ENCODE data around the gene DPT. TPM values are rescaled to one million over a fixed set of nuclear protein-coding genes. Genes with fewer than 3 reads are reported as not detected.

Gene DPT
- total RNA-seq, 4 donors from 2014 or later = 0.34 to 65.8 (median 3.4) TPM

DNA sequence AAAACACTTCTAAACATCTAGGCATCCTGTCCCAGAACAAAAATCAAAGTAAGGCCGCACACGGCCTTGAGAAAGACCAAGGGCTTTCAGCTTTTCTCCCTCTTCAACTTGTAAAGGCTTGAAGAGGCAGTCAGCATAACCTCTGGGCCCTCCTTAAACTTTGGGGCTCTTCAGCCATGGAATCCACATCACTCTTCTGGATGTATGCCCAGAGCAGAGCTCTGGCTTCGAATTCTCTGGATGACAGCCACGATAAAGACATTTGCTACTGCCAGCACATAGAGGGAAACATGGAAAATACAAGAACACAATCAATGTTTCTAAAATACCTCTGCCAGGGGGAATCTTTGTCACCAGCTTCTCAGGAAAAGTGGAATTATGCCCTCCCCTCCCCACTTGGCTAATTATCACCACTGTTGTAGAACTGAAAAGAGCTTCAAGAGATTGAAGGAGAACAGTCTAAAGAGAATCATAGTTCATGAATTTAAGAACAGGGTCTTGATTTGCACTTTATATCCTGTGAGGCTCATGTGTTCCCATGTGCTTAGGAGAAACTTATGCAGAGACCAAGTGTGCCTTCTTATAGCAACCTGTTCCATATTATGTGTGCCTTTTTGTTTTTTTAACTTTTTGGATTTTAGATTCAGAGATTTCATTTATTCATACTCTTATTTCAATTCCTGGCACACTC lies 39.0 kb upstream of the DPT start:
- no peak for TF ChIP-seq POLR2A (IDR thresholded peaks at IDR 0.05)
- TF ChIP-seq, protein P1, sequence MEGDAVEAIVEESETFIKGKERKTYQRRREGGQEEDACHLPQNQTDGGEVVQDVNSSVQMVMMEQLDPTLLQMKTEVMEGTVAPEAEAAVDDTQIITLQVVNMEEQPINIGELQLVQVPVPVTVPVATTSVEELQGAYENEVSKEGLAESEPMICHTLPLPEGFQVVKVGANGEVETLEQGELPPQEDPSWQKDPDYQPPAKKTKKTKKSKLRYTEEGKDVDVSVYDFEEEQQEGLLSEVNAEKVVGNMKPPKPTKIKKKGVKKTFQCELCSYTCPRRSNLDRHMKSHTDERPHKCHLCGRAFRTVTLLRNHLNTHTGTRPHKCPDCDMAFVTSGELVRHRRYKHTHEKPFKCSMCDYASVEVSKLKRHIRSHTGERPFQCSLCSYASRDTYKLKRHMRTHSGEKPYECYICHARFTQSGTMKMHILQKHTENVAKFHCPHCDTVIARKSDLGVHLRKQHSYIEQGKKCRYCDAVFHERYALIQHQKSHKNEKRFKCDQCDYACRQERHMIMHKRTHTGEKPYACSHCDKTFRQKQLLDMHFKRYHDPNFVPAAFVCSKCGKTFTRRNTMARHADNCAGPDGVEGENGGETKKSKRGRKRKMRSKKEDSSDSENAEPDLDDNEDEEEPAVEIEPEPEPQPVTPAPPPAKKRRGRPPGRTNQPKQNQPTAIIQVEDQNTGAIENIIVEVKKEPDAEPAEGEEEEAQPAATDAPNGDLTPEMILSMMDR (IDR thresholded peaks at IDR 0.05) = no peak
- Histone ChIP-seq H3K27me3 (no peaks in the 10 kb centered on the region), H3K9me3 (no peaks in the 10 kb centered on the region), H3K27ac (peak overlapping the region in 2 of 4 donors; percentile 9 to 10), H3K4me1 (peaks cover 0 to 22% (median 5%) of the 10 kb centered on the region in 3 donors), H3K4me3 (no peak overlapping the region), H3K36me3 (no peaks in the 10 kb centered on the region)
- intact Hi-C loops (cut with DNase I) = no loop called here
- no peak for DNase-seq
- 15 to 28% methylated on average over 4 of the region's 4 CpGs for WGBS, 2 donors

- intact Hi-C loops (cut with DNase I) = no loop called here
- WGBS, 2 donors = 79 to 86% methylated on average over 5 of the region's 5 CpGs
- DNase-seq = no peak
- H3K27me3 ChIP-seq = no peaks in the 10 kb centered on the region
- TF ChIP-seq POLR2A (IDR thresholded peaks at IDR 0.05) = no peak
- TF ChIP-seq, protein P1 (IDR thresholded peaks at IDR 0.05) = no peak
- H3K4me1 ChIP-seq = peaks cover 0 to 30% (median 5%) of the 10 kb centered on the region in 3 donors
- no peak overlapping the region for H3K27ac ChIP-seq
- no peaks in the 10 kb centered on the region for H3K9me3 ChIP-seq
- H3K36me3 ChIP-seq = no peaks in the 10 kb centered on the region
- no peak overlapping the region for H3K4me3 ChIP-seq
Observed at GRCh38 chr1:168766568-168766967, 37.6 kb upstream of the DPT start.

DNA sequence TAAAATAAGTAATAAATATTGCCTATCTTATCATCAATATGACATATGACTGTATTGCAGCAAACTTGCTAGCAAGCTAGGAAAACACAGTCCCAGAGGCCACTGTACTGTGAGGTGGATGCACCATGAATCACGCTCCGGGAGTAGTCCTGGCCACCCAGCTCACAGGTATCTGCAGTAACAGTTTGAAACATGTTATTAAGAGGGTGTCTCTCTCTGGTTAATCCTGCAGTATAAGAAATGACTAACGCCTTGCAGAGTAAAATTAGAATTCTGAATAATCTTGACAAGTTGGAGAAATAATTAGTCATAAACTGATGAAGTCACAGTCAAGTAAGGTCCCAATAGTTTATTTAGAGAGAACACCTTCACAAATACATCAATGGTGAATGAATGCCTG lies 34.0 kb upstream of the DPT start:
- Histone ChIP-seq H3K4me3 (no peak overlapping the region), H3K36me3 (no peaks in the 10 kb centered on the region), H3K9me3 (no peaks in the 10 kb centered on the region), H3K4me1 (peaks cover 0 to 22% (median 2%) of the 10 kb centered on the region in 3 donors), H3K27me3 (no peaks in the 10 kb centered on the region), H3K27ac (peak overlapping the region in 3 of 4 donors; percentile 20 to 56 (median 49))
- 39 to 45% methylated on average over 3 of the region's 3 CpGs for whole genome bisulfite sequencing, 2 donors
- TF ChIP-seq, protein P1 (IDR thresholded peaks at IDR 0.05) = no peak
- no peak for TF ChIP-seq POLR2A (IDR thresholded peaks at IDR 0.05)
- DNase-seq = no peak
- intact Hi-C loops (cut with DNase I) = no loop called here

GRCh38 chr1:168762473-168762872 lies 33.5 kb upstream of the DPT start:
- Histone ChIP-seq H3K4me1 (peaks cover 0 to 16% (median 0%) of the 10 kb centered on the region in 3 donors), H3K9me3 (no peaks in the 10 kb centered on the region), H3K27ac (no peak overlapping the region), H3K27me3 (no peaks in the 10 kb centered on the region), H3K4me3 (no peak overlapping the region), H3K36me3 (no peaks in the 10 kb centered on the region)
- TF ChIP-seq, protein P1 (IDR thresholded peaks at IDR 0.05) = no peak
- no peak for TF ChIP-seq POLR2A (IDR thresholded peaks at IDR 0.05)
- intact Hi-C loops (cut with DNase I) = no loop called here
- 46 to 66% methylated on average over 4 of the region's 4 CpGs for WGBS, 2 donors
- no peak for DNase-seq

- intact Hi-C loops (cut with DNase I) = no loop called here
- Histone ChIP-seq H3K27ac (no peak overlapping the region), H3K36me3 (no peaks in the 10 kb centered on the region), H3K4me1 (peaks cover 0 to 16% (median 0%) of the 10 kb centered on the region in 3 donors), H3K9me3 (no peaks in the 10 kb centered on the region), H3K4me3 (no peak overlapping the region), H3K27me3 (no peaks in the 10 kb centered on the region)
- DNase-seq = no peak
- WGBS, 2 donors = 89 to 91% methylated on average over 4 of the region's 4 CpGs
- TF ChIP-seq POLR2A (IDR thresholded peaks at IDR 0.05) = no peak
- TF ChIP-seq, protein P1 (IDR thresholded peaks at IDR 0.05) = no peak
Observed at GRCh38 chr1:168760781-168761180, 31.8 kb upstream of the DPT start.

Data from esophagus squamous epithelium (tissue), 5 donors.